ENCODE data around the gene ARNT2. TPM values are rescaled to one million over a fixed set of nuclear protein-coding genes. Genes with fewer than 3 reads are reported as not detected.

Gene ARNT2
- total and polyA plus RNA-seq, 3 donors from 2014 or later = 34.3 to 58.7 (median 50.2) TPM

GRCh38 chr15:80374441-80374840 lies 29.7 kb upstream of the ARNT2 start:
- no peak overlapping the region for H3K27ac ChIP-seq
- DNase-seq = no peak
- no peaks in the 10 kb centered on the region for H3K9me3 ChIP-seq
- TF ChIP-seq CTCF (IDR thresholded peaks at IDR 0.05) (no peak), POLR2A (IDR thresholded peaks at IDR 0.05) (no peak)
- no peaks in the 10 kb centered on the region for H3K36me3 ChIP-seq (ENCODE audit: low read depth, missing control alignments)
- WGBS, 2 donors = 63 to 67% methylated on average over 4 of the region's 4 CpGs
- intact Hi-C loops (cut with DNase I; ENCODE audit: low total_unique reads) = no loop called here
- no peak overlapping the region for H3K4me3 ChIP-seq
- H3K4me1 ChIP-seq = no peaks in the 10 kb centered on the region
- H3K27me3 ChIP-seq = no peaks in the 10 kb centered on the region

GRCh38 chr15:80375968-80376891 lies 28.0 kb upstream of the ARNT2 start:
- intact Hi-C loops (cut with DNase I; ENCODE audit: low total_unique reads) = no loop called here
- DNase-seq = no peak
- TF ChIP-seq POLR2A (IDR thresholded peaks at IDR 0.05) = no peak
- no peak for TF ChIP-seq CTCF (IDR thresholded peaks at IDR 0.05)
- H3K27ac ChIP-seq = no peak overlapping the region
- no peaks in the 10 kb centered on the region for H3K36me3 ChIP-seq (ENCODE audit: low read depth, missing control alignments)
- no peak overlapping the region for H3K4me3 ChIP-seq
- H3K9me3 ChIP-seq = no peaks in the 10 kb centered on the region
- no peaks in the 10 kb centered on the region for H3K27me3 ChIP-seq
- 82 to 88% methylated on average over 4 of the region's 4 CpGs for WGBS, 2 donors
- no peaks in the 10 kb centered on the region for H3K4me1 ChIP-seq

GRCh38 chr15:80379693-80380092 lies 24.5 kb upstream of the ARNT2 start:
- no peak for DNase-seq
- no peaks in the 10 kb centered on the region for H3K9me3 ChIP-seq
- no peak overlapping the region for H3K4me3 ChIP-seq
- H3K27me3 ChIP-seq = no peaks in the 10 kb centered on the region
- H3K4me1 ChIP-seq = no peaks in the 10 kb centered on the region
- H3K36me3 ChIP-seq (ENCODE audit: low read depth, missing control alignments) = no peaks in the 10 kb centered on the region
- 87 to 88% methylated on average over 4 of the region's 4 CpGs for WGBS, 2 donors
- intact Hi-C loops (cut with DNase I; ENCODE audit: low total_unique reads) = no loop called here
- no peak overlapping the region for H3K27ac ChIP-seq
- no peak for TF ChIP-seq POLR2A (IDR thresholded peaks at IDR 0.05)
- TF ChIP-seq CTCF (IDR thresholded peaks at IDR 0.05) = no peak

- Histone ChIP-seq H3K4me3 (no peak overlapping the region), H3K27ac (no peak overlapping the region), H3K27me3 (no peaks in the 10 kb centered on the region), H3K36me3 (ENCODE audit: low read depth, missing control alignments) (no peaks in the 10 kb centered on the region), H3K9me3 (no peaks in the 10 kb centered on the region), H3K4me1 (no peaks in the 10 kb centered on the region)
- no peak for TF ChIP-seq POLR2A (IDR thresholded peaks at IDR 0.05)
- no peak for TF ChIP-seq CTCF (IDR thresholded peaks at IDR 0.05)
- intact Hi-C loops (cut with DNase I; ENCODE audit: low total_unique reads) = no loop called here
- DNase-seq = no peak
- WGBS, 2 donors = 81 to 83% methylated on average over 3 of the region's 3 CpGs
Observed at GRCh38 chr15:80380154-80380553, 24.0 kb upstream of the ARNT2 start.

- Histone ChIP-seq H3K4me3 (no peak overlapping the region), H3K27me3 (no peaks in the 10 kb centered on the region), H3K4me1 (no peaks in the 10 kb centered on the region), H3K9me3 (no peaks in the 10 kb centered on the region), H3K36me3 (ENCODE audit: low read depth, missing control alignments) (no peaks in the 10 kb centered on the region), H3K27ac (no peak overlapping the region)
- intact Hi-C loops (cut with DNase I; ENCODE audit: low total_unique reads) = no loop called here
- no peak for DNase-seq
- WGBS, 2 donors = 97% methylated on average over 3 of the region's 3 CpGs
- no peak for TF ChIP-seq POLR2A (IDR thresholded peaks at IDR 0.05)
Observed at GRCh38 chr15:80382285-80382684, 21.9 kb upstream of the ARNT2 start.

Measured in testis (tissue), 3 donors.